ENCODE results near the gene FGFBP1.

Gene FGFBP1

DNA sequence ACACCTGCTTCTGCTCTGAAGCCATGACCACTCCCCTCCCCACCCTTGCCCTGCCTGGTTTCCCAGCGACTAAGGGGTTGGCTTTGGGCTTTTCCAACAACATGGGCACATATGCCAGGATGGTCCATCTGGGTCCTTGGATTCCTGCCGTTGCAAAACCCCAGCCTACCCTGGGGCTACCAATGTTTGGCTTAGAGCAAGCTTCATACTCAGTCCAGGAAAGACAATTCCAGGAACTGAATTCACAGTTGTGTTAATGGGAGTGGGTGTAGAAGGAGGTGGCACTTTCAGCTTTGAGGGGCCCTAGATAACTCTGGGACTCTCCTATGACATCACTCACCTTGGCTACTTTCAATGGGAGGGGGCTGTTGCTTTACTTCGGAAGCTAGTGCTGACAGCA, 9.0 kb downstream of the FGFBP1 start:
- peak overlapping the region; percentile 57 for H3K27ac ChIP-seq
- ChIA-PET CTCF (interaction anchor here (0.6 to 0.7 kb wide), 2 partner anchors 172 to 257 kb away, joined by 3 read pairs; no protein-coding TSS in a partner anchor), POLR2A (ENCODE audit: low non-redundant PET) (no interaction called here)
- TF ChIP-seq, protein P1, sequence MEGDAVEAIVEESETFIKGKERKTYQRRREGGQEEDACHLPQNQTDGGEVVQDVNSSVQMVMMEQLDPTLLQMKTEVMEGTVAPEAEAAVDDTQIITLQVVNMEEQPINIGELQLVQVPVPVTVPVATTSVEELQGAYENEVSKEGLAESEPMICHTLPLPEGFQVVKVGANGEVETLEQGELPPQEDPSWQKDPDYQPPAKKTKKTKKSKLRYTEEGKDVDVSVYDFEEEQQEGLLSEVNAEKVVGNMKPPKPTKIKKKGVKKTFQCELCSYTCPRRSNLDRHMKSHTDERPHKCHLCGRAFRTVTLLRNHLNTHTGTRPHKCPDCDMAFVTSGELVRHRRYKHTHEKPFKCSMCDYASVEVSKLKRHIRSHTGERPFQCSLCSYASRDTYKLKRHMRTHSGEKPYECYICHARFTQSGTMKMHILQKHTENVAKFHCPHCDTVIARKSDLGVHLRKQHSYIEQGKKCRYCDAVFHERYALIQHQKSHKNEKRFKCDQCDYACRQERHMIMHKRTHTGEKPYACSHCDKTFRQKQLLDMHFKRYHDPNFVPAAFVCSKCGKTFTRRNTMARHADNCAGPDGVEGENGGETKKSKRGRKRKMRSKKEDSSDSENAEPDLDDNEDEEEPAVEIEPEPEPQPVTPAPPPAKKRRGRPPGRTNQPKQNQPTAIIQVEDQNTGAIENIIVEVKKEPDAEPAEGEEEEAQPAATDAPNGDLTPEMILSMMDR (conservative IDR thresholded peaks at IDR 0.05; ENCODE audit: low read depth) = no peak
- DNase-seq (ENCODE audit: low spot score) = no peak

DNA sequence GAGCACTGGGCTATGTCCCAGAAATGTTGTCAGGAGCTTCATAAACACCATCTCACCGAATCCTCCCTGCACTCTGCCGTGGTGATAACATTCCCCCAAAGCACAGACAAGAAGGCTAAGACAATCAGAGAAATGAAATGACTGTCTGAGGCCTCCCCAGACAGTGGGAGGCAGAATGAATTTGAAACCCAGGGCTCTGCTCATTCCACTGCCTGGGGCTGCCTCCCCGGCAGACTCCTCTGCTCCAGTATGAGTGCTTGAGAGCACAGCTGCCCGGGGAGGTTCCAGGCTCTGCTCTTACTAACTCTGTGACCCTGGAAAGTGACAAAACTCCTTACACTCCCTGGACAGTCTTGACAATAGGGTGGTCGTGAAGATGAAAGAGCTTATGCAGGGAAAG, 9.7 kb downstream of the FGFBP1 start:
- POLR2A ChIA-PET (ENCODE audit: low non-redundant PET) = no interaction called here
- DNase-seq (ENCODE audit: low spot score) = no peak
- CTCF ChIA-PET = interaction anchor here (0.6 kb wide), 1 partner anchor 257 kb away, joined by 3 read pairs; no protein-coding TSS in a partner anchor
- TF ChIP-seq, protein P1 (conservative IDR thresholded peaks at IDR 0.05; ENCODE audit: low read depth) = no peak
- peak overlapping the region; percentile 57 for H3K27ac ChIP-seq

DNA sequence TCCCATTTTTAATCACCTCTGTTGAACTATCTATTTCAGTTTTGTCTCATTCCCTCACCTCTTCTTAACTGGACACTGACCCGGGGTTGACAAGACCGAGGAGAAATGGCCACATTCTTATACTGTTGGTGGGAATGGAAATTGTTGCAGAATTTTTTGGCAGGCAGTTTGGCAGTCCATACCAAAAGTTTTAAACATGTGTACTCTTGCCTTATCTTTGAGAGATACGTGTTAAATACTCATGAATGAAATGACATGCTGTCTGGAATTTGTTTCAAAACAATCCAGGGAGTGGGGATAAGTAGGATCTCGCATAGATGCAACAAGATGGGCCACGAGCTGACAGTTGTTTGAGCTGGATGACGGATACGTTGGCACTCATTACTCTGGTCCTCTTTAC, 12.1 kb downstream of the FGFBP1 start:
- peak overlapping the region; percentile 84 for H3K27ac ChIP-seq
- DNase-seq (ENCODE audit: low spot score) = no peak
- POLR2A ChIA-PET (ENCODE audit: low non-redundant PET) = no interaction called here
- TF ChIP-seq, protein P1 (conservative IDR thresholded peaks at IDR 0.05; ENCODE audit: low read depth) = no peak
- CTCF ChIA-PET = interaction anchor here (0.6 kb wide), 1 partner anchor 278 kb away, joined by 3 read pairs; no protein-coding TSS in a partner anchor

DNA sequence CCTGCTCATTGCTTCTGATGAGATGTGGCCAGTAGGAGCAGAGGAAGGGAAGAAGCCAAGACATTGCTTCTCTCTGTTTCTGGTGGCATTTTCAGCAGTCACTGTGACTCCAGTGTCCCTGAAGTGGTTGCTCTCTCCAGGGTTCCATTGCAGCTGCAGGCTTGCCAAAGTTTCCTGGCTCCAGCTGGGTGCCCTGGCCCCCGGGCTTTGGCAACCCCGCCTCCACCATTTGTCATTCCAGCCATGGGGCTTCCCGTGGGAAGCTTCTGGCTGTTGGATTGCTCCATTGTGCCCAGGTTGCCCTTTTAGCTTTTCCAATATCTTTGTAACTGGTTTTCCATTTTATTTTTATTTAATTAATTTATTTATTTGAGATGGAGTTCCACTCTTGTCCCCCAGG, 12.7 kb downstream of the FGFBP1 start:
- H3K27ac ChIP-seq = peak overlapping the region; percentile 84
- no peak for DNase-seq (ENCODE audit: low spot score)
- TF ChIP-seq, protein P1 (conservative IDR thresholded peaks at IDR 0.05; ENCODE audit: low read depth) = no peak
- ChIA-PET POLR2A (ENCODE audit: low non-redundant PET) (no interaction called here), CTCF (interaction anchor here (0.6 kb wide), 1 partner anchor 279 kb away, joined by 3 read pairs; no protein-coding TSS in a partner anchor)

DNA sequence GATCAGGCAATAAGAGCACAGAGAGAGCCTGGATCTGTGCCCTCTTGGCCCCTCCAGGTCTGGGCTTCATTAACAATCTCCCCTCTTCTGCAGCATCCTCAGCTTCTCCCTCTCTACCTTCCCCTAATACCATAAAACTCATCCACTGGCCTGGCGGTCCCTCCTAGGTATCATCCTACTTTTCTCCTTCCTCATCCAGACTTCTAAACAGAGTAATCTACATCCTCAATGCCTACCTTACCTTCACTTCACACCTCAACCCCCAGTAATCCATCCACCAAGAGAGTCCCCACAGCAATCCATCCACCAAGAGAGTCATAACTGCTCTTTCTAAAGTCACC, 17.0 kb downstream of the FGFBP1 start:
- TF ChIP-seq, protein P1 (conservative IDR thresholded peaks at IDR 0.05; ENCODE audit: low read depth) = no peak
- peak overlapping the region; percentile 67; the same call in 1 of the 2 replicates for H3K27ac ChIP-seq
- CTCF ChIA-PET = interaction anchor here (1.7 kb wide), 1 partner anchor 35 kb away, joined by 5 read pairs; no protein-coding TSS in a partner anchor
- no peak for DNase-seq (ENCODE audit: low spot score)
- POLR2A ChIA-PET (ENCODE audit: low non-redundant PET) = no interaction called here

DNA sequence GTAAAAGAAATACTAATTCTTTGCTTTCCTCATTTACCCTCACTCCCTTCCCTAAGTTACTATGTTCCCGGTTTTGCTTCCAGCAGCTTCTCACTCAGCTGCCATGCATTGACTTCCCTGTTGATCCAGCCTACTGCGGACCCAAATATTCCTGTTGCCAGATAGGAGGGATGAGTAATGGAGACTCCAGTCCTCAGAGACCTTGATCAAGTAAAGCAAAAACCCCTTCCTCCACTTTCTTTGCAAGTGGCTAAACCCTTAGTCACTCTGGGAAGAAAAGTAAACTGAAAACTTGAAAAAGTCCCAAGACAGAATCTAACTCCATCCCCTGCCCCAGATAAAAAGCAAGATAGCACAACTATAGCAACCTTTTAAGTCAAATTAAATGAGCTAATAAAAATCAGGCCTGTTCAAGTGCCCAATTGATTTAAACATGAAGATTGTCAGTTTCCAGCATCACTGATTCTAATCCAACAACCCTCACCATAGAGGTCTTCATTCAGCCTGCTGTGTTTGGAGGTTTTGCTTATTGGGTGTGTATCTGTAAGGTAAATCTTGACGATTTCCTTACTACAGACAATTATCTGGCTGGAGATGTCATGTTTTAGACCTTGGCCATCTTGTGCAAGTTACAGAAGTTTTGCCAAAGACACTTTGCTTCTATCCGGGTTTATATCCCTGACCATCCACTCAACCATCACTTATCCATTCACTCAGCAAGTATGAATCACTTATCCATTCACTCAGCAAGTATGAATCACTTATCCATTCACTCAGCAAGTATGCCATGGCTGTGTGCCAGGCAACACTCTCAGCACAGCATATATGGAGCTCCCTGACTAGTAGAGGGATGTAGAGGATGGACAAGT, 17.6 kb downstream of the FGFBP1 start:
- DNase-seq (ENCODE audit: low spot score) = peak; percentile 72
- TF ChIP-seq, protein P1 (conservative IDR thresholded peaks at IDR 0.05; ENCODE audit: low read depth) = no peak
- H3K27ac ChIP-seq = peak overlapping the region; percentile 72; the same call in 1 of the 2 replicates
- POLR2A ChIA-PET (ENCODE audit: low non-redundant PET) = no interaction called here
- CTCF ChIA-PET = interaction anchor here (1.7 kb wide), 1 partner anchor 35 kb away, joined by 5 read pairs; no protein-coding TSS in a partner anchor
